GM12801 (cell line): ENCODE data around the gene PALLD.

Experiments used
- TF ChIP-seq, protein P1 (sequence below): IDR thresholded peaks from one replicate; pipeline ENCODE4 v1.5.1; 2011; ENCODE audit warnings: control low read depth; ENCODE audit not compliant: insufficient read length; ENCODE audit errors: extremely low read depth

Gene PALLD

DNA sequence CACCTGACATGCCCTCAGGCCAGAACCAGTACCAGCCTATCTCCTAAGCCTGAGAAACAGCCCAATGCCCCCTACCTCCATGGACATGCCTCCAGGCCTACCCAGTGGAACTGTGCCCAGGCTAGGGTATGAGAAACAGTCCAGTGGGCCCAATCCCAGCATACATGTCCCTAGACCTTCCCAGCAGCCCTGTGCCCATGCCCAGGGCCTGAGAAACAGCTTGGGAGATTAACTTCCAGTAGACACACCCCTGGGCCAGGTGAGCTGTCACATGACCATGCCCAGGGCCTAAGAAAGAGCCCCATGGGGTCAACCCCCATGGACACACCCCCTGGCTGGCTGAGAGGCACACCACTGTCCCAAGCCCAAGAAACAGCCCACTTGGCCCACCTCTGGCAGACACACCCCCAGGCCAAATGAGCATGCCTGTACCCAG, 434.4 kb downstream of the PALLD start:
- TF ChIP-seq, protein P1, sequence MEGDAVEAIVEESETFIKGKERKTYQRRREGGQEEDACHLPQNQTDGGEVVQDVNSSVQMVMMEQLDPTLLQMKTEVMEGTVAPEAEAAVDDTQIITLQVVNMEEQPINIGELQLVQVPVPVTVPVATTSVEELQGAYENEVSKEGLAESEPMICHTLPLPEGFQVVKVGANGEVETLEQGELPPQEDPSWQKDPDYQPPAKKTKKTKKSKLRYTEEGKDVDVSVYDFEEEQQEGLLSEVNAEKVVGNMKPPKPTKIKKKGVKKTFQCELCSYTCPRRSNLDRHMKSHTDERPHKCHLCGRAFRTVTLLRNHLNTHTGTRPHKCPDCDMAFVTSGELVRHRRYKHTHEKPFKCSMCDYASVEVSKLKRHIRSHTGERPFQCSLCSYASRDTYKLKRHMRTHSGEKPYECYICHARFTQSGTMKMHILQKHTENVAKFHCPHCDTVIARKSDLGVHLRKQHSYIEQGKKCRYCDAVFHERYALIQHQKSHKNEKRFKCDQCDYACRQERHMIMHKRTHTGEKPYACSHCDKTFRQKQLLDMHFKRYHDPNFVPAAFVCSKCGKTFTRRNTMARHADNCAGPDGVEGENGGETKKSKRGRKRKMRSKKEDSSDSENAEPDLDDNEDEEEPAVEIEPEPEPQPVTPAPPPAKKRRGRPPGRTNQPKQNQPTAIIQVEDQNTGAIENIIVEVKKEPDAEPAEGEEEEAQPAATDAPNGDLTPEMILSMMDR = no peak

DNA sequence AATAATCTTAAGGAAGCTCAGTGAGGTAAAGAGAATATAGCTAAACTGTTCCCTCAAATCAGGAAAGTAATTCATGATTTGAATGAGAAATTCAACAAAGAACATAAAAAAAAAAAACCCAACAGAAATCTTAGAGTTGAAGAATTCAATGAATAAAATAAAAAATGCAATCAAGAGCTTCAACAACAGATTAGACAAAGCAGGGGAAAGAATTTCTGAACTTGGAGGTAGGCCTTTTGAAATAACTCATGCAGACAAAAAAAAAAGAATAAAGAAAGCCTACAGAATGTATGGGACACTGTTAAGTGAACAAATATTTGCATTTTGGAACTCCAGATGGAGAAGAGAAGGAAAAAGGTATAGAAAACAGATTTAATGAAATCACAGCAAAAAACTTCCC, 435.3 kb downstream of the PALLD start:
- TF ChIP-seq, protein P1 = no peak

DNA sequence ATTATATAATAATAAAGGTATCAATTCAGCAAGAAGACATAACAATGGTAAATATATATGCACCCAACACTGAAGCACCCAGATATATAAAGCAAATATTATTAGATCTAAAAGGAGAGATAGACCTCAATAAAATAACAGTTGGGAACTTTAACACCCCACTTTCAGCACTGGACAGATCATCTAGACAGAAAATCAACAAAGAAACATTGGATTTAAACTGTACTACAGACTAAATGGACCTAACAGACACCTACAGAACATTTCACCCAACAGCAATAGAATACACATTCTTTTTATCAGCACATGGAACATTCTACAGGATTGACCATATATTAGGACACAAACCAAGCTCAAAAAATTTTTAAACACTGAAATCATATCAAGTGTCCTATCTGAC, 436.6 kb downstream of the PALLD start:
- TF ChIP-seq, protein P1 = no peak

DNA sequence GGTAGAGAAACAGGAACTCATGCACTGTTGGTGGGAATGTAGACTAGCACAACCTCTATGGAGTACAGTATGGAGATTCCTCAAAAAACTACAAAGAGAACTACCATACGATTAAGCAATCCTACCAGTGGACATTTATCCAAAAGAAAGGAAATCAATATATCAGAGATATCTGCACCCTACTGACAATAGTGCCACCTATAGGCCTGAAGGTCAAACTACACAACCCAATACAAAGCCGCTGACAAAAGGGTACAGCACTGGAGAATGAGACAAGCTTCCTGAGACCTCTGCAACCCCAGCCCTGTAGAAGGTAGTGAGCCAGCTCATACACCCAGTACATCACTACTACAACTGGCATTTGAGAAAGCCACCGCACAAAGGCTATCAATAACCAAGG, 446.1 kb downstream of the PALLD start:
- TF ChIP-seq, protein P1 = no peak

DNA sequence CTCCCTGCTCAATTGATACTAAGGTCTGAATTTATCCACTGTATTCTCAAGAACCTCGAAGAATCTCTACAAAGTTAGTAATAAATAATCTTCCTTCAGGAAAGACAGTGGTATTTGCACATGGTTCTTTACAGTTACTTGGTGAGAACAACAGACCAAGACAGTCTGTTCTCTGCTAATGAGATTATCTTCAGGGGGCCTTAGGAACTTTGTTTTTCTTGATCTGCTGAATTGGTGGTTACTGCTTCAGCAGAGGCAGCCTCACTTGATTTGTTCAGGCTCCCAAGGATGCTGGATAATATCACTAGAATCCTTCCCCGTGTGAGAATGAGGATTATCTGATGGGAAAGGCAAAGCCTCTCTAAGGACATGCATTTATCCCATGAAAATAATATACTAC, 448.4 kb downstream of the PALLD start:
- TF ChIP-seq, protein P1 = no peak

DNA sequence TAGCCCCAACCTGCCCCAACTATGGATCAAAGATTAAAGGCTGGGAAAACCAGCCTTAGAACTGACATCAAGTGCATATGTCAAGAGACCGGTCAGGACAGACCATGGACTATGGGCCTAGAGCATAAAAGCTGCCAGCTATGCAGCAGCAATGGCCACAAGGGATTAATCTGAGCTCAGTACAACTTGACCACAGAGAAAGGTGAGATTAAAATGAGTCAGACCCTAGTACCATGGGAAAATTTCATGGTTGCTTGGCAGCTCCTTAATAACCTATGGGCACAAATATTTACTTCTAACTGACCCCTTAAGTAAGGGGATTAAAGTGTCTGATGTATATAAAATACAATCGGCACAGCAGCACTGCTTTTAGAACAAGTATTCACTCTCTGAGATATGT, 458.8 kb downstream of the PALLD start:
- TF ChIP-seq, protein P1 = no peak

DNA sequence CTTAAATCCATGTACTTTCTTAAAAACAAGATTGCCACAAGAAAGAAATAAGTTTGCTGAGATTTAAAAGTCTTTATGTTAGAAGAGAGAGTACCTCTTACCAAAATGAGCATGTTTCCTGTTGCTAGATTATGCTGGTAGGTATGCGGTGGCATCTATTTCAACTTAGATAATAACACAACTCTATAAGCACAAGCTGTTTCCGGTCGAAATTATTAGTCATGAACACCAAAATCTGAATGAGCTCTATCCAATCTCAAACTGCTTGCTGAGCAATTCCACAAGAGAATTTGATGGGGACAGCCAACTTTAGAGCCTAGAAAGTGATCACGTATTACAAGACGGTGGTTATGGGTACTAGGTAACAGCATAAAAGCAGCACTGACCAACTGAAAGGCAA, 463.9 kb downstream of the PALLD start:
- TF ChIP-seq, protein P1 = no peak

DNA sequence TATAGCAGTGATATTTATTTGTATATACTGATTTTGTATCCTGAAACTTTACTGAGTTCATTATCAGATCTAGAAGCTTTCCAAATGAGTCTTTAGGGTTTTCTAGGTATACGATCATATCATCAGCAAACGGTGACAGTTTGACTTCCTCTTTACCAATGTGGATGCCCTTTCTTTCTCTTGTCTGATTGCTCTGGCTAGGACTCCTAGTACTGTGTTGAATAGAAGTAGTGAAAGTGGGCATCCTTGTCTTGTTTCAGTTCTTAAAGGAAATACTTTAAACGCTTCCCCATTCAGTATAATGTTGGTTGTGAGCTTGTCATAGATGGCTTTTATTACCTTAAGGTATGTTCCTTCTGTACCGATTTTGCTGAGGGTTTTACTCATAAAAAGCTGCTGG, 475.7 kb downstream of the PALLD start:
- TF ChIP-seq, protein P1 = no peak
